SIG-M5 treated with dmso at 0.1 percent for 504 hours (cell line): ENCODE results near the gene SUPT20HL1.
"Not testable (repeated sequence)": the region's sequence is repeated elsewhere in the genome, so short reads cannot be mapped to it uniquely, and the experiment has no call there.

Source experiments
- DNase-seq: peaks from one replicate; lab custom pipeline; 2025; ENCODE audit not compliant: unreplicated experiment; lab: John Stamatoyannopoulos, UW

The SUPT20HL1 gene

GRCh38 chrX:24360272-24360671 is at the start of gene SUPT20HL1:
SUPT20HL1 (plus strand) TSS chrX:24360639; CDS start chrX:24362761, 2,122 bp downstream.
- DNase-seq: no peak

GRCh38 chrX:24310916-24311315 is 49.5 kb upstream of the SUPT20HL1 start:
- DNase-seq: not testable (repeated sequence)

GRCh38 chrX:24311507-24312248 is 48.8 kb upstream of the SUPT20HL1 start:
- DNase-seq: not testable (repeated sequence)

GRCh38 chrX:24312249-24312607 is 48.2 kb upstream of the SUPT20HL1 start:
- not testable (repeated sequence) for DNase-seq

- no peak for DNase-seq
Measured at GRCh38 chrX:24314019-24314635, 46.3 kb upstream of the SUPT20HL1 start, which contains the start of gene SUPT20HL2. SUPT20HL2 (minus strand) TSS chrX:24314069; CDS start chrX:24313315, 754 bp downstream.

GRCh38 chrX:24316111-24316510 is 44.3 kb upstream of the SUPT20HL1 start:
- no peak for DNase-seq

GRCh38 chrX:24317567-24317966 is 42.9 kb upstream of the SUPT20HL1 start:
- no peak for DNase-seq

GRCh38 chrX:24321741-24322395 is 38.6 kb upstream of the SUPT20HL1 start:
- no peak for DNase-seq

GRCh38 chrX:24325231-24325630 is 35.2 kb upstream of the SUPT20HL1 start:
- DNase-seq: no peak

- no peak for DNase-seq
Measured at GRCh38 chrX:24332878-24333277, 27.6 kb upstream of the SUPT20HL1 start.

- DNase-seq: no peak
Measured at GRCh38 chrX:24333371-24333770, 27.1 kb upstream of the SUPT20HL1 start.

GRCh38 chrX:24334461-24334860 is 26.0 kb upstream of the SUPT20HL1 start:
- DNase-seq: no peak

GRCh38 chrX:24335871-24336270 is 24.6 kb upstream of the SUPT20HL1 start:
- DNase-seq: no peak

GRCh38 chrX:24339911-24340310 is 20.5 kb upstream of the SUPT20HL1 start:
- DNase-seq: no peak

GRCh38 chrX:24340501-24340900 is 19.9 kb upstream of the SUPT20HL1 start:
- no peak for DNase-seq

- DNase-seq: no peak
Measured at GRCh38 chrX:24341795-24342194, 18.6 kb upstream of the SUPT20HL1 start.

GRCh38 chrX:24343719-24344118 is 16.7 kb upstream of the SUPT20HL1 start:
- peak; percentile 7 for DNase-seq

GRCh38 chrX:24347881-24348280 is 12.6 kb upstream of the SUPT20HL1 start:
- no peak for DNase-seq

GRCh38 chrX:24350217-24350616 is 10.2 kb upstream of the SUPT20HL1 start:
- no peak for DNase-seq

GRCh38 chrX:24355095-24355494 is 5.3 kb upstream of the SUPT20HL1 start:
- DNase-seq: no peak

GRCh38 chrX:24357106-24357505 is 3.3 kb upstream of the SUPT20HL1 start:
- DNase-seq: no peak
